BE2C (cell line): ENCODE results near the gene GCM1.

ENCODE experiments used
- DNase-seq: peaks from one replicate; pipeline ENCODE4 v3.0.0-alpha.2; 2020
- H3K27me3 ChIP-seq: fragments of 250-450 bp; sonication (Bioruptor Pico); 2 replicates; pipeline ENCODE4 v1.5.1; 2020; ENCODE audit warnings: mild to moderate bottlenecking
- H3K36me3 ChIP-seq: fragments of 250-450 bp; sonication (Bioruptor Pico); 2 replicates; pipeline ENCODE4 v1.5.1; 2020; ENCODE audit warnings: mild to moderate bottlenecking
- H3K4me1 ChIP-seq: fragments of 250-450 bp; sonication (Bioruptor Pico); 2 replicates; pipeline ENCODE4 v1.5.1; 2020
- H3K4me3 ChIP-seq: 2 replicates; pipeline ENCODE4 v1.5.1; 2011; ENCODE audit warnings: low read depth, low read length
- H3K9me3 ChIP-seq: fragments of 250-450 bp; sonication (Bioruptor Pico); 2 replicates; pipeline ENCODE4 v1.5.1; 2020
- CTCF ChIP-seq: IDR thresholded peaks from 2 replicates; pipeline ENCODE4 v1.5.1; 2012; ENCODE audit warnings: mild to moderate bottlenecking, low read depth, low read length

GCM1 gene

GRCh38 chr6:53180678-53181077 lies 32.0 kb upstream of the GCM1 start:
- H3K9me3 ChIP-seq: no peaks in the 10 kb centered on the region
- no peaks in the 10 kb centered on the region for H3K27me3 ChIP-seq
- H3K4me1 ChIP-seq: no peaks in the 10 kb centered on the region
- TF ChIP-seq CTCF: no peak
- H3K4me3 ChIP-seq: no peak overlapping the region
- DNase-seq: no peak
- no peaks in the 10 kb centered on the region for H3K36me3 ChIP-seq

- no peak for TF ChIP-seq CTCF
- H3K9me3 ChIP-seq: no peaks in the 10 kb centered on the region
- DNase-seq: peak; percentile 24
- H3K27me3 ChIP-seq: no peaks in the 10 kb centered on the region
- H3K36me3 ChIP-seq: no peaks in the 10 kb centered on the region
- H3K4me3 ChIP-seq: no peak overlapping the region
- H3K4me1 ChIP-seq: no peaks in the 10 kb centered on the region
These were observed 31.5 kb upstream of the GCM1 start for GRCh38 chr6:53179961-53180651.

GRCh38 chr6:53178837-53179432 lies 30.3 kb upstream of the GCM1 start:
- TF ChIP-seq CTCF: no peak
- H3K27me3 ChIP-seq: no peaks in the 10 kb centered on the region
- H3K4me3 ChIP-seq: no peak overlapping the region
- no peaks in the 10 kb centered on the region for H3K9me3 ChIP-seq
- no peaks in the 10 kb centered on the region for H3K4me1 ChIP-seq
- H3K36me3 ChIP-seq: no peaks in the 10 kb centered on the region
- DNase-seq: no peak

- Histone ChIP-seq H3K27me3 (no peaks in the 10 kb centered on the region), H3K36me3 (no peaks in the 10 kb centered on the region), H3K4me1 (no peaks in the 10 kb centered on the region), H3K4me3 (no peak overlapping the region), H3K9me3 (no peaks in the 10 kb centered on the region)
- no peak for DNase-seq
- no peak for TF ChIP-seq CTCF
These were observed 26.4 kb upstream of the GCM1 start for GRCh38 chr6:53175027-53175426.

- DNase-seq: no peak
- Histone ChIP-seq H3K27me3 (no peaks in the 10 kb centered on the region), H3K4me1 (no peaks in the 10 kb centered on the region), H3K4me3 (no peak overlapping the region), H3K36me3 (no peaks in the 10 kb centered on the region), H3K9me3 (no peaks in the 10 kb centered on the region)
- no peak for TF ChIP-seq CTCF
These were observed 23.8 kb upstream of the GCM1 start for GRCh38 chr6:53172468-53172803.
